ENCODE data around the gene EYA2.

GRCh38 chr20:47165376-47165865, 270.8 kb downstream of the EYA2 start:
- no peak for TF ChIP-seq POLR2A (IDR thresholded peaks at IDR 0.05)
- TF ChIP-seq, protein P1, sequence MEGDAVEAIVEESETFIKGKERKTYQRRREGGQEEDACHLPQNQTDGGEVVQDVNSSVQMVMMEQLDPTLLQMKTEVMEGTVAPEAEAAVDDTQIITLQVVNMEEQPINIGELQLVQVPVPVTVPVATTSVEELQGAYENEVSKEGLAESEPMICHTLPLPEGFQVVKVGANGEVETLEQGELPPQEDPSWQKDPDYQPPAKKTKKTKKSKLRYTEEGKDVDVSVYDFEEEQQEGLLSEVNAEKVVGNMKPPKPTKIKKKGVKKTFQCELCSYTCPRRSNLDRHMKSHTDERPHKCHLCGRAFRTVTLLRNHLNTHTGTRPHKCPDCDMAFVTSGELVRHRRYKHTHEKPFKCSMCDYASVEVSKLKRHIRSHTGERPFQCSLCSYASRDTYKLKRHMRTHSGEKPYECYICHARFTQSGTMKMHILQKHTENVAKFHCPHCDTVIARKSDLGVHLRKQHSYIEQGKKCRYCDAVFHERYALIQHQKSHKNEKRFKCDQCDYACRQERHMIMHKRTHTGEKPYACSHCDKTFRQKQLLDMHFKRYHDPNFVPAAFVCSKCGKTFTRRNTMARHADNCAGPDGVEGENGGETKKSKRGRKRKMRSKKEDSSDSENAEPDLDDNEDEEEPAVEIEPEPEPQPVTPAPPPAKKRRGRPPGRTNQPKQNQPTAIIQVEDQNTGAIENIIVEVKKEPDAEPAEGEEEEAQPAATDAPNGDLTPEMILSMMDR (IDR thresholded peaks at IDR 0.05), result no peak

Data from heart left ventricle (tissue), 13 donors.